ENCODE results near the gene BICC1.

The BICC1 gene

GRCh38 chr10:58512491-58513187 is at the start of gene BICC1:
Gene BICC1 (plus strand): TSS chr10:58512872. CDS start chr10:58513144, 272 bp downstream.
- no peak for DNase-seq (ENCODE audit: low read depth in 2 of 2, low spot score in 1 of 2)

- no peak for DNase-seq (ENCODE audit: low read depth in 2 of 2, low spot score in 1 of 2)
Observed at GRCh38 chr10:58464956-58465355, 47.7 kb upstream of the BICC1 start.

DNA sequence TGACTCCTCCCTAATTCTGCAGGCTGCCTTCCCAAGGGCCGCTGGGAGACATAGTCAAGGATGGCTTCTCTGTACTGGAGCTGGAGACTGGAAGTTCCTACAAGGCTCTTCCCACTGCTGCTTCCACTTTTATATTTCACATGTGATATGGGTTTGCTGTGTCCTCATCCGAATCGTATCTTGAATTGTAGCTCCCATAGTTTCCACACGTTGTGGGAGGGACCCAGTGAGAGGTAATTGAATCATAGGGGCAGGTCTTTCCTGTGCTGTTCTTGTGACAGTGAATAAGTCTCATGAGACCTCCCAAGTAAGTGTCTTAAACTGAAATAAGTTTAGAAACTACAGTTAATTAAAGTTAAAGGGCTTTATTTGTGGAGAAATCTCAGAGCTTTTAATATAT is 47.0 kb upstream of the BICC1 start:
- DNase-seq (ENCODE audit: low read depth in 2 of 2, low spot score in 1 of 2) = no peak

GRCh38 chr10:58467931-58468635 is 44.6 kb upstream of the BICC1 start:
- no peak for DNase-seq (ENCODE audit: low read depth in 2 of 2, low spot score in 1 of 2)

DNA sequence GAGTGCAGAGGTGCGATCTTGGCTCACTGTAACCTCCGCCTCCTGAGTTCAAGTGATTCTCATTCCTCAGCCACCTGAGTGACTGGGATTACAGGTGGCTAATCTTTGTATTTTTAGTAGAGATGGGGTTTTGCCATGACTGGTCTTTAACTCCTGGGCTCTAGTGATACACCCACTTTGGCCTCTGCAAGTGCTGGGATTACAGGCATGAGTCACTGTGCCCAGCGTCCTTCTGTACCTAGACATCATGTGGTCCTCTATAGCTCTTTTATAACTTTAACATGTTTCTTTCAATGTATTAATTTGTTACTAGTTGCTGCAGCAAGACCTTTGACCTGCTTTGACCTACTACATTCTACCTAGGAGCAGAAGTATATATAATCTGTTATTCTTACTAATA is 38.7 kb upstream of the BICC1 start:
- no peak for DNase-seq (ENCODE audit: low read depth in 2 of 2, low spot score in 1 of 2)

DNA sequence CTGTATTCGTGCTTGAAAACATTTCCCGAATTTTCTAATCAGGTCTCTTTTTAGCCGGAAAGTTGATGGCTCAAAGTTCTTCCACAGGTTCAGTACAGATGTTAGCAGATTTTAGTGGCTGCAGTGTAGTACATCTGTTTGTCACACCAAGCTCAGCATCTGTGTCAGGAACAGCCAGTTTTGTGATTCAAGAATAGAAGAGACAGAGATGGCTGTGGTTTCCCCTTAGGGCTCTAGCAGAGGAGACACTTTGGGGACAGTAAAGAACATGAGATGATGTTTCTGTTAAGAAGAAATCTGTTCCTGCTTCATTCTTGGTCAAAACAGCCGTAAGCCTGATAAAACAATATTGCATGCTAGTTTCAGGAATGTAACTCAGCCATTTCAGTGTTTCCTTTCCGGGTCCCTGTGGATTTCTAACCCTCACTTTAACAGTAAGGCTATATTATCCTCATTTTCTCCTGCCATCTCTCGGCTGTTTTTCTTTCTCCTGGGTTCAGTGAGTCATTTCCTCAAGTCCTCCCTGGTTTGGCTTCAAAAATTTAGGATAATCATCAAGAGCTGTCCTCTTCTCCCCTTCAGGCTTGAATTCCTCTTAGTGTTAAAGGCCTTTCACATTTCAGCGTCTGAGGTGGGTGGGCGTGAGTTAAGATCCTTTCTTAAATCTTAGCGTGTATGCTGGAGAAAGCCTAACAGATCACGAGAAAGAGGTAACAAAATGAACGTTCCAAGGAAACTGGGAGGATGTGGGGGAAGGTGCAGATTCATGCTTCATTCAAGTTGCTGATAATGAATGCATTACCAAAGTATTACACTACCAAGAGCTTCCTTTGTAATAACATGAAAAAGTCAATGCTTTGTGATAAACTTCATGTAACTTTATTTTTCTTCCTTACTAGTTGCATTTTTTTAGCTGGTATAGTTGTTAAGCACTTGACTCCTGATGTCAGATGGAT is 37.1 kb upstream of the BICC1 start:
- no peak for DNase-seq (ENCODE audit: low read depth in 2 of 2, low spot score in 1 of 2)

DNA sequence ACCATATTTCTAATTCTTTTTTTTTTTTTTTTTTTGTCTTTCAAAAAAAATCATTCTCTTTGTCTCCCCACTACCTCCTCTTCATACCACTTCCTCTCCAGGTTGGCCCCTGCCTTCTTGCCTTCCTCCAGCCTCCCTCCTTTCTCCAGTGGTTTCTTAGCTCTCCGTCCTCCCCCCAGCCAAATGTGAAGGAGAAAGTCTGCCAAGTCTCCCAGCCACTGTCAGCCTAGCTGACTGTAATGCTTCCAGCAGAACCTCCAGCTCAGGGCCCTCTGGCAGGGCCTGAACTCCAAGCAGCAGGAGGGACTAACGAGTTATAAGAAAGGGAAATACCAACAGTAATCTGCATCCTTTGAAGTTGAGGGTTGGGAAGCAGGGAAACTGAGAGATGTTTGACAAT is 35.5 kb upstream of the BICC1 start:
- DNase-seq (ENCODE audit: low read depth in 2 of 2, low spot score in 1 of 2) = no peak

- no peak for DNase-seq (ENCODE audit: low read depth in 2 of 2, low spot score in 1 of 2)
Observed at GRCh38 chr10:58477902-58478301, 34.8 kb upstream of the BICC1 start.

DNA sequence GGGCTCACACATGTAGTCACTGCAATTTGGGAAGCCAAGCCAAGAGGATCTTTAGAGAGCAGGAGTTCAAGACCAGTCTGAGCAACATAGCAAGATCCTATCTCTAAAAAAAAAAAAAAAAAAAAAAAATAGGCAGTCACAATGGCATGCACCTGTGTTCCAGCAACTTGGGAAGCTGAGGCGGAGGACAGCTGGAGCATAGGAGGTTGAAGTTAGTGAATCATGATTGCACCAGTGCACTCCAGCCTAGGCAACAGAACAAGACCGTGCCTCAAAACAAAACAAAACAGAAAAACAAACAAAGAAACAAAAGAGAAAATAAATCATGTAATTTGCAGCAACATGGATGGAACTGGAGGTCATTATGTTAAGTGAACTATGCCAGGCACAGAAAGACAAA is 33.6 kb upstream of the BICC1 start:
- DNase-seq (ENCODE audit: low read depth in 2 of 2, low spot score in 1 of 2) = no peak

DNA sequence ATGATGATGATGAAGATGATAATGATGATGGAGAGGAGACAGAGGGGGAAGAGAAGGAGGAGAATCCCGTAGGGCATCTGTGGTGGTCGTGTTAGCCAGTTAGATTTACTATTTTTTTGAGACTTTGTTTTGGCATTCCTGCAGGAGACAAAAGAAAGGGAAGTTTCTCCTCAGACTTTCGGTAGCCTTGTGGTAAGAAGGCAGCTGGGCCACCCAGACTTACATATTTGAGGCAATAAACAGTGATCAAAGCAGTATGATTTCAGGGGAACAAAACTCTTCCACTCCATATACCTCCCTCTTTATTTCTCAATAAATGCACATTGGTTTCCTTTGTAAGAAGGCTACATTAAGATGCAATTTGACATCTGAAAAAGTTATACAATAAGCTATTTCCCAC is 32.4 kb upstream of the BICC1 start:
- DNase-seq (ENCODE audit: low read depth in 2 of 2, low spot score in 1 of 2) = no peak

- DNase-seq (ENCODE audit: low read depth in 2 of 2, low spot score in 1 of 2) = no peak
Observed at GRCh38 chr10:58481569-58482109, 31.0 kb upstream of the BICC1 start.

GRCh38 chr10:58486821-58487220 is 25.9 kb upstream of the BICC1 start:
- no peak for DNase-seq (ENCODE audit: low read depth in 2 of 2, low spot score in 1 of 2)

- no peak for DNase-seq (ENCODE audit: low read depth in 2 of 2, low spot score in 1 of 2)
Observed at GRCh38 chr10:58488921-58489320, 23.8 kb upstream of the BICC1 start.

GRCh38 chr10:58502956-58503355 is 9.7 kb upstream of the BICC1 start:
- no peak for DNase-seq (ENCODE audit: low read depth in 2 of 2, low spot score in 1 of 2)

GRCh38 chr10:58508316-58508715 is 4.4 kb upstream of the BICC1 start:
- DNase-seq (ENCODE audit: low read depth in 2 of 2, low spot score in 1 of 2) = no peak

DNA sequence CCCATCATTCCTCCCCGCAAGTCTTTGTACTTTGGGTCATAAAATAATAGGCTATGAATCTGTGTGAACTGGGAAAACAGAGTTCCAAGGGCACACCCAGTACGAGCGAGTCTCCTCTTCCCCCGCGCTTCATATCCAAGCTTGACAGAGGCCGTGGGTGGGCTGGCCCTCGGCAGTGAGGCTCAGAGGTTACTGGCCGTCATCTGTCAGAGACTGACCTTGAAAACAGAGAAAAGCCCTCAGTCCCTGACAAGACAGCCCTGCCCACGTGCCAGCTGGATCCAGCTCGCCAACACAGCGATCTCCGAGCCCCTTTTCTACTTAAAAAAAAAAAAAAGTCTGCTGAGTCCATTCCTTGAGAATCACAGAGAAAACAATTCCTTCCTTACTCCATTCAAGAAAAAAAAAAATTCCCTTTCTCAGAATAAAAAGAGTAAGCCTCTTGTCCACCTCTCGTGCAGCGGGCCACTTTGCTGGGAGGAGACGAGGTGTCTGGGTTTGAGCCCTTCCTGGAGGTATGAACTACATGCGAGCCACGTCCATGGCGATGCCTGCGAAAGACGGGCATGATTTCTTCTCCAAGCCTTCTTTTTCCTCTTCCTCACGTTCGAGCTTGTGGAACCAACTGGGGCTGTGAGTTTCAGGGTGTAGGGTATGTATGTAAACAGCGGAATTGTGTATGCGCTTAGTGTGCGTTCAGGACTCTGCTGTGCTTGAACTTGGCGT is 744 bp upstream of the BICC1 start:
- DNase-seq (ENCODE audit: low read depth in 2 of 2, low spot score in 1 of 2) = no peak

- no peak for DNase-seq (ENCODE audit: low read depth in 2 of 2, low spot score in 1 of 2)
Observed at GRCh38 chr10:58513188-58514110, 777 bp downstream of the BICC1 start.

GRCh38 chr10:58514111-58514770 is 1.6 kb downstream of the BICC1 start:
- no peak for DNase-seq (ENCODE audit: low read depth in 2 of 2, low spot score in 1 of 2)

- no peak for DNase-seq (ENCODE audit: low read depth in 2 of 2, low spot score in 1 of 2)
Observed at GRCh38 chr10:58515291-58515941, 2.7 kb downstream of the BICC1 start.
